OCI-LY1 (cell line): ENCODE results near the gene AMBRA1.

Experiments used
- EZH2 ChIP-seq: fragments of 200-600 bp; sonication (generic), shearing (Covaris generic); IDR thresholded peaks from 2 replicates; pipeline ENCODE4 v1.8.0; 2017; ENCODE audit warnings: borderline replicate concordance, mixed run types, mild to moderate bottlenecking, antibody characterized with exemption, low read length, moderate library complexity, mixed read lengths
- TF ChIP-seq, protein P1 (sequence below): fragments of 200-600 bp; sonication (generic), shearing (Covaris generic); IDR thresholded peaks from 2 replicates; pipeline ENCODE4 v1.5.1; 2017; ENCODE audit warnings: mild to moderate bottlenecking, antibody characterized with exemption, low read length, moderate library complexity, mixed read lengths

GRCh38 chr11:46391186-46391577, 202.6 kb downstream of the AMBRA1 start:
- TF ChIP-seq, protein P1, sequence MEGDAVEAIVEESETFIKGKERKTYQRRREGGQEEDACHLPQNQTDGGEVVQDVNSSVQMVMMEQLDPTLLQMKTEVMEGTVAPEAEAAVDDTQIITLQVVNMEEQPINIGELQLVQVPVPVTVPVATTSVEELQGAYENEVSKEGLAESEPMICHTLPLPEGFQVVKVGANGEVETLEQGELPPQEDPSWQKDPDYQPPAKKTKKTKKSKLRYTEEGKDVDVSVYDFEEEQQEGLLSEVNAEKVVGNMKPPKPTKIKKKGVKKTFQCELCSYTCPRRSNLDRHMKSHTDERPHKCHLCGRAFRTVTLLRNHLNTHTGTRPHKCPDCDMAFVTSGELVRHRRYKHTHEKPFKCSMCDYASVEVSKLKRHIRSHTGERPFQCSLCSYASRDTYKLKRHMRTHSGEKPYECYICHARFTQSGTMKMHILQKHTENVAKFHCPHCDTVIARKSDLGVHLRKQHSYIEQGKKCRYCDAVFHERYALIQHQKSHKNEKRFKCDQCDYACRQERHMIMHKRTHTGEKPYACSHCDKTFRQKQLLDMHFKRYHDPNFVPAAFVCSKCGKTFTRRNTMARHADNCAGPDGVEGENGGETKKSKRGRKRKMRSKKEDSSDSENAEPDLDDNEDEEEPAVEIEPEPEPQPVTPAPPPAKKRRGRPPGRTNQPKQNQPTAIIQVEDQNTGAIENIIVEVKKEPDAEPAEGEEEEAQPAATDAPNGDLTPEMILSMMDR, result no peak
- no peak for TF ChIP-seq EZH2
